HG03469 (cell line): ENCODE results near the gene GBGT1.
A peak's percentile ranks its signal among the peaks of the same experiment; 100 is the strongest.

Experiments used
- ATAC-seq: cut with Tn5 transposase; IDR thresholded peaks from one replicate; pipeline ENCODE4 v1.9.1; 2021; ENCODE audit warnings: mild to moderate bottlenecking, moderate library complexity, moderate number of reproducible peaks; ENCODE audit not compliant: unreplicated experiment

GBGT1 gene

GRCh38 chr9:133129001-133129795, 34.5 kb downstream of the GBGT1 start:
- ATAC-seq: no peak

GRCh38 chr9:133128152-133128551, 35.6 kb downstream of the GBGT1 start:
- ATAC-seq: no peak

GRCh38 chr9:133127340-133127981, 36.3 kb downstream of the GBGT1 start:
- ATAC-seq: no peak

GRCh38 chr9:133126697-133127339, 36.9 kb downstream of the GBGT1 start:
- ATAC-seq: no peak

GRCh38 chr9:133125941-133126696, 37.6 kb downstream of the GBGT1 start:
- ATAC-seq: no peak

GRCh38 chr9:133124907-133125275, 38.8 kb downstream of the GBGT1 start:
- ATAC-seq: no peak

- ATAC-seq: no peak
Observed at GRCh38 chr9:133124123-133124906, 39.4 kb downstream of the GBGT1 start.

- ATAC-seq: no peak
Observed at GRCh38 chr9:133122935-133123611, 40.6 kb downstream of the GBGT1 start.

GRCh38 chr9:133122605-133122934, 41.1 kb downstream of the GBGT1 start:
- ATAC-seq: no peak

GRCh38 chr9:133121915-133122550, 41.7 kb downstream of the GBGT1 start:
- no peak for ATAC-seq

GRCh38 chr9:133121198-133121914, 42.4 kb downstream of the GBGT1 start, which contains the start of gene RALGDS:
RALGDS (minus strand) TSS chr9:133121240; CDS start chr9:133121154, 86 bp downstream.
- ATAC-seq: peak; percentile 34

- peak; percentile 27 for ATAC-seq
Observed at GRCh38 chr9:133120501-133121197, 43.1 kb downstream of the GBGT1 start.

- ATAC-seq: no peak
Observed at GRCh38 chr9:133119846-133120500, 43.7 kb downstream of the GBGT1 start.

- no peak for ATAC-seq
Observed at GRCh38 chr9:133119103-133119845, 44.4 kb downstream of the GBGT1 start.

- no peak for ATAC-seq
Observed at GRCh38 chr9:133118568-133118967, 45.1 kb downstream of the GBGT1 start.

- ATAC-seq: no peak
Observed at GRCh38 chr9:133118179-133118520, 45.6 kb downstream of the GBGT1 start.
